B cell (primary cell): ENCODE measurements around the gene CLN5. TPM values are rescaled to one million over a fixed set of nuclear protein-coding genes. Genes with fewer than 3 reads are reported as not detected.

Source experiments
- ATAC-seq: fragments of 200-7000 bp; cut with Tn5 transposase; one replicate; pipeline ENCODE4 v1.10.0; 2021; ENCODE audit warnings: low read depth, mild to moderate bottlenecking, moderate number of reproducible peaks, moderate library complexity
- CTCF ChIA-PET: fragments of 350-600 bp; sonication (Branson Sonifier 250); formaldehyde crosslinking; loops from one replicate; lab custom pipeline; 2021; ENCODE audit warnings: antibody characterized with exemption, inconsistent platforms; lab: Charles Lee
- POLR2A ChIA-PET: fragments of 350-600 bp; sonication (Branson Sonifier 250); formaldehyde crosslinking; loops from one replicate; lab custom pipeline; 2021; ENCODE audit warnings: antibody characterized with exemption; lab: Charles Lee
- DNase-seq: peaks from one replicate; pipeline ENCODE4 v3.0.0; 2013
- H2AFZ ChIP-seq: 2 replicates; pipeline ENCODE4 v1.6.1; 2012; ENCODE audit warnings: mild to moderate bottlenecking, low read depth, low read length; ENCODE audit not compliant: insufficient read depth, poor library complexity, severe bottlenecking
- H3K27ac ChIP-seq, 2 donors: 1 replicate in 1 of 2; 2 replicates in 1 of 2; pipeline ENCODE4 v1.5.1; 2012 to 2013; ENCODE audit warnings: low read length in 2 of 2, mild to moderate bottlenecking in 2 of 2, moderate library complexity in 1 of 2
- H3K27me3 ChIP-seq, 4 experiments: fragments of 200-600 bp in 1 of 4; sonication (generic) in 1 of 4; replicated peaks in 1 of 4; 1 replicate in 2 of 4; 2 replicates in 2 of 4; pipeline versions ENCODE4 v1.6.1 to v1.7.0; 2013 to 2016; ENCODE audit warnings: low read length in 3 of 4, mild to moderate bottlenecking in 2 of 4, mixed read lengths in 1 of 4, moderate library complexity in 1 of 4; ENCODE audit not compliant: insufficient read depth in 4 of 4, control insufficient read depth in 3 of 4; ENCODE audit errors: control extremely low read depth in 1 of 4
- H3K36me3 ChIP-seq, 2 experiments: replicated peaks in 1 of 2; 1 replicate in 1 of 2; 2 replicates in 1 of 2; pipeline versions ENCODE4 v1.6.1 to v1.7.1; 2013; ENCODE audit warnings: low read length in 1 of 2; ENCODE audit not compliant: insufficient read depth in 2 of 2, control insufficient read depth in 1 of 2; ENCODE audit errors: control extremely low read depth in 1 of 2, extremely low read depth in 1 of 2
- H3K4me1 ChIP-seq, 2 donors: fragments of 200-600 bp in 1 of 2; sonication (generic) in 1 of 2; 1 replicate in 1 of 2; 2 replicates in 1 of 2; pipeline versions ENCODE4 v1.5.1 to v1.6.1; 2013 to 2017; ENCODE audit warnings: low read length in 2 of 2; ENCODE audit not compliant: control insufficient read depth in 2 of 2, insufficient read depth in 2 of 2
- H3K4me2 ChIP-seq: replicated peaks from 2 replicates; pipeline ENCODE3; 2012; ENCODE audit warnings: mild to moderate bottlenecking, low read depth, low read length; ENCODE audit not compliant: poor library complexity, severe bottlenecking
- H3K4me3 ChIP-seq, 5 experiments: fragments of 200-600 bp in 1 of 5; sonication (generic) in 1 of 5; 1 replicate in 3 of 5; 2 replicates in 2 of 5; pipeline versions ENCODE4 v1.5.1 to v1.7.0; 2011 to 2016; ENCODE audit warnings: low read length in 4 of 5, mild to moderate bottlenecking in 4 of 5, low read depth in 2 of 5, control low read depth in 1 of 5, moderate library complexity in 1 of 5; ENCODE audit not compliant: insufficient read depth in 1 of 5; ENCODE audit errors: control extremely low read depth in 1 of 5, extremely low read depth in 1 of 5
- H3K79me2 ChIP-seq: fragments of 200-600 bp; sonication (generic); one replicate; pipeline ENCODE4 v1.6.0; 2016; ENCODE audit warnings: low read length; ENCODE audit not compliant: control insufficient read depth, insufficient read depth
- H3K9ac ChIP-seq: fragments of 200-600 bp; sonication (generic); 2 replicates; pipeline ENCODE4 v1.6.1; 2017; ENCODE audit warnings: mild to moderate bottlenecking, low read length, moderate library complexity
- H3K9me3 ChIP-seq, 3 donors: one replicate each; pipeline versions ENCODE4 v1.6.1 to v1.7.1; 2013; ENCODE audit warnings: low read length in 2 of 3; ENCODE audit not compliant: control insufficient read depth in 2 of 3, insufficient read depth in 1 of 3; ENCODE audit errors: control extremely low read depth in 1 of 3
- H4K20me1 ChIP-seq: 2 replicates; pipeline ENCODE4 v1.6.0; 2012; ENCODE audit warnings: mild to moderate bottlenecking, low read length; ENCODE audit not compliant: insufficient read depth, control insufficient read depth, poor library complexity, severe bottlenecking
- H3K27ac Mint-ChIP-seq: one replicate; pipeline ENCODE4 v1.8.0; 2021; ENCODE audit warnings: mixed read lengths
- H3K27me3 Mint-ChIP-seq: one replicate; pipeline ENCODE4 v1.8.0; 2021; ENCODE audit warnings: mixed read lengths
- H3K4me1 Mint-ChIP-seq: one replicate; pipeline ENCODE4 v1.8.0; 2021; ENCODE audit warnings: mixed read lengths
- H3K4me3 Mint-ChIP-seq: one replicate; pipeline ENCODE4 v1.8.0; 2021; ENCODE audit warnings: mixed read lengths
- H3K9me3 Mint-ChIP-seq: one replicate; pipeline ENCODE4 v1.8.0; 2022; ENCODE audit warnings: mixed read lengths; ENCODE audit not compliant: insufficient read depth
- CTCF ChIP-seq: fragments of 200-600 bp; IDR thresholded peaks from one replicate; pipeline ENCODE4 v1.8.0; 2022; ENCODE audit warnings: antibody characterized with exemption, mild to moderate bottlenecking
- EZH2 ChIP-seq: IDR thresholded peaks from 2 replicates; pipeline ENCODE4 v1.6.1; 2012; ENCODE audit warnings: borderline replicate concordance, low read depth, mild to moderate bottlenecking, moderate library complexity, low read length; ENCODE audit not compliant: insufficient read depth, poor library complexity, severe bottlenecking
- WGBS: methylation state at CpG from one replicate; pipeline ENCODE4 v1.1.5; 2013; ENCODE audit warnings: missing lambda C conversion rate; ENCODE audit not compliant: insufficient coverage; 5-methylcytosine and 5-hydroxymethylcytosine counted together
- intact Hi-C: fragments of 100-400 bp; cut with micrococcal nuclease; formaldehyde crosslinking; loops from one replicate; pipeline ENCODE4 v1.10.0; 2022
- polyA plus RNA-seq: library from polyadenylated mRNA; depleted of rRNA; stranded (reverse); fragments of >200 nt; gene quantifications from 2 replicates; pipeline ENCODE4 v1.2.3, GENCODE V29; 2012
- total RNA-seq, 2 donors: library from RNA; stranded (reverse); fragments of 120-200 nt in 1 of 2; gene quantifications; 1 replicate in 1 of 2; 2 replicates in 1 of 2; pipeline versions ENCODE4 v1.2.3 to v1.2.4, GENCODE V29; 2013 to 2022

The CLN5 gene
- total and polyA plus RNA-seq, 2 donors (not counting 1 experiment from before 2014, with no cell fraction given) = 11.9 to 36.9 TPM

GRCh38 chr13:76965759-76966421 is 26.0 kb upstream of the CLN5 start:
- 72% methylated on average over 3 of the region's 6 CpGs for WGBS

More at GRCh38 chr13:76965759-76966421, 26.0 kb upstream of the CLN5 start:
- Histone ChIP-seq H3K36me3 (no peaks in the 10 kb centered on the region), H4K20me1 (no peaks in the 10 kb centered on the region), H3K27ac (no peak overlapping the region), H3K4me1 (no peaks in the 10 kb centered on the region), H3K4me3 (no peak overlapping the region), H2AFZ (no peak overlapping the region), H3K9ac (no peak overlapping the region), H3K4me2 (no peak overlapping the region), H3K9me3 (peaks cover 0 to 2% (median 0%) of the 10 kb centered on the region in 3 donors), H3K79me2 (no peaks in the 10 kb centered on the region), H3K27me3 (peaks cover 0 to 2% (median 0%) of the 10 kb centered on the region in 4 experiments)
- intact Hi-C loops = no loop called here
- Mint-ChIP-seq H3K9me3 (peaks cover 2% of the 10 kb centered on the region), H3K27me3 (peaks cover 14% of the 10 kb centered on the region), H3K4me3 (no peak overlapping the region), H3K4me1 (no peaks in the 10 kb centered on the region), H3K27ac (no peak overlapping the region)
- no peak for TF ChIP-seq EZH2
- no peak for TF ChIP-seq CTCF
- CTCF ChIA-PET = no interaction called here
- POLR2A ChIA-PET = no interaction called here
- ATAC-seq (no peak), DNase-seq (no peak)
